Pancreas (tissue), 10 donors: ENCODE results near the gene TUBB4B. TPM values are rescaled to one million over a fixed set of nuclear protein-coding genes. Genes with fewer than 3 reads are reported as not detected.

Experiments
- ATAC-seq, 4 donors: fragments of 200-7000 bp; cut with Tn5 transposase; one replicate each; pipeline versions ENCODE4 v1.8.0 to v1.9.1; 2020; ENCODE audit warnings: mild to moderate bottlenecking in 4 of 4, moderate library complexity in 4 of 4
- DNase-seq, 6 donors: peaks; one replicate each; pipeline ENCODE4 v3.0.0-alpha.2; 2020
- FAIRE-seq: peaks from 2 replicates; lab custom pipeline; 2012; peaks lifted over from hg19 to GRCh38; lab: Jason Lieb, UNC
- H3K27ac ChIP-seq, 4 donors: fragments of 200-600 bp; sonication (generic); 1 replicate in 3 of 4; 2 replicates in 1 of 4; pipeline versions ENCODE4 v1.5.0 to v1.8.0; 2020
- H3K27me3 ChIP-seq, 4 donors: fragments of 200-600 bp; one replicate each; pipeline ENCODE4 v1.8.0; 2021
- H3K36me3 ChIP-seq, 3 donors: fragments of 200-600 bp; sonication (generic) in 1 of 3; one replicate each; pipeline versions ENCODE4 v1.5.0 to v1.8.0; 2020 to 2021
- H3K4me1 ChIP-seq, 3 donors: fragments of 200-600 bp; one replicate each; pipeline ENCODE4 v1.8.0; 2021
- H3K4me3 ChIP-seq, 4 donors: fragments of 200-600 bp; sonication (generic) in 2 of 4; one replicate each; pipeline versions ENCODE4 v1.5.0 to v1.8.0; 2020 to 2021
- H3K9me3 ChIP-seq, 4 donors: fragments of 200-600 bp; one replicate each; pipeline ENCODE4 v1.8.0; 2021
- CTCF ChIP-seq, 4 donors: fragments of 200-600 bp; sonication (generic) in 3 of 4; IDR thresholded peaks; one replicate each; pipeline versions ENCODE4 v1.5.0 to v1.8.0; 2021; ENCODE audit warnings: antibody characterized with exemption in 4 of 4
- WGBS, 2 donors: extraction: QIAGEN DNeasy Blood & Tissue Kit; methylation state at CpG; one replicate each; pipeline ENCODE4 v1.1.7; 2013; 5-methylcytosine and 5-hydroxymethylcytosine counted together
- intact Hi-C, 3 donors: fragments of 100-400 bp; cut with DNase I; formaldehyde crosslinking; loops; one replicate each; pipeline versions ENCODE4 v1.11.1 to v1.14.2; 2022
- polyA plus RNA-seq, 2 donors: library from polyadenylated mRNA; stranded (reverse); fragments of 200-250 nt; gene quantifications; one replicate each; pipeline ENCODE4 v1.2.3, GENCODE V29; 2013
- total RNA-seq, 6 donors: library from RNA; stranded (reverse); fragmentation: NEBNext Ultra II Directional in 4 of 6; extraction: Animal tissue kit (Norgen Biotek cat#: 25700) in 4 of 6; gene quantifications; one replicate each; pipeline versions ENCODE4 v1.2.1 to v1.2.4, GENCODE V29; 2021 to 2023
- donor health status: healthy with polysubstance abuse.
- donor health status: DM: no; HTN: no; CAD: no; lungs with moderate emphysema.
- donor health status: DM: no; HTN: no; CAD: no.
- donor health status: control.
- donor health status: control.
- donor health status: Bipolar disorder and iron deficiency.
- donor health status: DM: yes; HTN: yes; CAD: no.
- donor health status: DM: no; HTN: no; CAD: no.
- donor health status: DM: no; HTN: no; CAD: no.
- donor health status: DM: yes; HTN: yes; CAD: no.

Gene TUBB4B
- total and polyA plus RNA-seq, 8 donors = 40.9 to 143 (median 72.8) TPM

- no peak overlapping the region for H3K27ac ChIP-seq
- H3K4me1 ChIP-seq = peaks cover 5 to 14% (median 10%) of the 10 kb centered on the region in 3 donors
These were observed 9.6 kb upstream of the TUBB4B start for GRCh38 chr9:137231372-137232039.

GRCh38 chr9:137232101-137232500, 9.0 kb upstream of the TUBB4B start:
- intact Hi-C loops = loop anchor here (5.0 to 10.0 kb wide), 2 partner anchors 115 to 117 kb away; partner anchors contain the start of gene DPP7 (in 1 of the 3)
- no peak for TF ChIP-seq CTCF (IDR thresholded peaks at IDR 0.05)
- no peak overlapping the region for H3K4me3 ChIP-seq
- no peak for DNase-seq
- no peaks in the 10 kb centered on the region for H3K9me3 ChIP-seq
- peaks cover 10 to 13% (median 10%) of the 10 kb centered on the region in 3 donors for H3K4me1 ChIP-seq
- no peaks in the 10 kb centered on the region for H3K27me3 ChIP-seq
- WGBS, 2 donors = 70 to 72% methylated on average over 9 to 10 of the region's 10 CpGs
- no peak overlapping the region for H3K27ac ChIP-seq
- no peaks in the 10 kb centered on the region for H3K36me3 ChIP-seq
- no peak for FAIRE-seq
- ATAC-seq = no peak

More at GRCh38 chr9:137231372-137232039, 9.6 kb upstream of the TUBB4B start:
- DNase-seq = no peak
- H3K27me3 ChIP-seq = no peaks in the 10 kb centered on the region
- ATAC-seq = no peak
- no peaks in the 10 kb centered on the region for H3K36me3 ChIP-seq
- 82 to 90% methylated on average over 23 of the region's 23 CpGs for WGBS, 2 donors
- intact Hi-C loops = loop anchor here (5.0 to 10.0 kb wide), 2 partner anchors 114 to 117 kb away; partner anchors contain the start of gene DPP7 (in 1 of the 3)
- no peak overlapping the region for H3K4me3 ChIP-seq
- FAIRE-seq = no peak
- no peaks in the 10 kb centered on the region for H3K9me3 ChIP-seq
- no peak for TF ChIP-seq CTCF (IDR thresholded peaks at IDR 0.05)

- H3K4me1 ChIP-seq = peaks cover 6 to 12% (median 7%) of the 10 kb centered on the region in 3 donors
- DNase-seq (no peak), ATAC-seq (no peak), FAIRE-seq (no peak)
- WGBS, 2 donors = 63 to 87% methylated on average over 15 to 24 of the region's 24 CpGs
- H3K27ac ChIP-seq = no peak overlapping the region
- no peaks in the 10 kb centered on the region for H3K27me3 ChIP-seq
- TF ChIP-seq CTCF (IDR thresholded peaks at IDR 0.05) = no peak
- intact Hi-C loops = loop anchor here (5.0 to 10.0 kb wide), 2 partner anchors 115 to 118 kb away; partner anchors contain the start of gene DPP7 (in 1 of the 3)
- H3K9me3 ChIP-seq = no peaks in the 10 kb centered on the region
- H3K36me3 ChIP-seq = no peaks in the 10 kb centered on the region
- no peak overlapping the region for H3K4me3 ChIP-seq
These were observed 8.6 kb upstream of the TUBB4B start for GRCh38 chr9:137232510-137232909.

- FAIRE-seq (no peak), DNase-seq (no peak), ATAC-seq (no peak)
- Histone ChIP-seq H3K4me3 (no peak overlapping the region), H3K27me3 (no peaks in the 10 kb centered on the region), H3K4me1 (peaks cover 5 to 10% (median 8%) of the 10 kb centered on the region in 3 donors), H3K36me3 (no peaks in the 10 kb centered on the region), H3K9me3 (no peaks in the 10 kb centered on the region), H3K27ac (no peak overlapping the region)
- intact Hi-C loops = loop anchor here (5.0 to 10.0 kb wide), 2 partner anchors 116 to 119 kb away; partner anchors contain the start of gene DPP7 (in 1 of the 3)
- no peak for TF ChIP-seq CTCF (IDR thresholded peaks at IDR 0.05)
- WGBS, 2 donors = 61 to 68% methylated on average over 38 to 40 of the region's 40 CpGs
These were observed 7.7 kb upstream of the TUBB4B start for GRCh38 chr9:137233143-137233980.
